ENCODE data around the gene PLEKHB1. TPM values are rescaled to one million over a fixed set of nuclear protein-coding genes. Genes with fewer than 3 reads are reported as not detected.
A peak's percentile ranks its signal among the peaks of the same experiment; 100 is the strongest.

PLEKHB1 gene
- 5.5 TPM for total RNA-seq (ENCODE audit: insufficient read depth, low replicate concordance)

- DNase-seq (ENCODE audit: low spot score) = peak; percentile 40
Measured at GRCh38 chr11:73645972-73646631, at the start of gene PLEKHB1. Gene PLEKHB1 (plus strand): TSS chr11:73646581. CDS start chr11:73646609, 28 bp downstream.

GRCh38 chr11:73597336-73597955 is 48.9 kb upstream of the PLEKHB1 start:
- peak; percentile 15 for DNase-seq (ENCODE audit: low spot score)

GRCh38 chr11:73597956-73598718 is 48.2 kb upstream of the PLEKHB1 start, which contains the start of gene FAM168A:
Gene FAM168A (minus strand): TSS chr11:73598112. CDS start chr11:73468474, 129,638 bp downstream.
- DNase-seq (ENCODE audit: low spot score) = peak; percentile 100

GRCh38 chr11:73598719-73599379 is 47.5 kb upstream of the PLEKHB1 start:
- DNase-seq (ENCODE audit: low spot score) = no peak

GRCh38 chr11:73612601-73613140 is 33.7 kb upstream of the PLEKHB1 start:
- no peak for DNase-seq (ENCODE audit: low spot score)

GRCh38 chr11:73614591-73614990 is 31.8 kb upstream of the PLEKHB1 start:
- DNase-seq (ENCODE audit: low spot score) = no peak

- no peak for DNase-seq (ENCODE audit: low spot score)
Measured at GRCh38 chr11:73622926-73623593, 23.3 kb upstream of the PLEKHB1 start.

GRCh38 chr11:73623686-73624085 is 22.7 kb upstream of the PLEKHB1 start:
- peak; percentile 35 for DNase-seq (ENCODE audit: low spot score)

- DNase-seq (ENCODE audit: low spot score) = peak; percentile 76
Measured at GRCh38 chr11:73625696-73626318, 20.6 kb upstream of the PLEKHB1 start.

GRCh38 chr11:73629907-73630306 is 16.5 kb upstream of the PLEKHB1 start:
- no peak for DNase-seq (ENCODE audit: low spot score)

GRCh38 chr11:73632996-73633395 is 13.4 kb upstream of the PLEKHB1 start:
- no peak for DNase-seq (ENCODE audit: low spot score)

GRCh38 chr11:73633999-73634398 is 12.4 kb upstream of the PLEKHB1 start:
- no peak for DNase-seq (ENCODE audit: low spot score)

- DNase-seq (ENCODE audit: low spot score) = no peak
Measured at GRCh38 chr11:73635721-73636120, 10.7 kb upstream of the PLEKHB1 start.

- no peak for DNase-seq (ENCODE audit: low spot score)
Measured at GRCh38 chr11:73636249-73636648, 10.1 kb upstream of the PLEKHB1 start.

- no peak for DNase-seq (ENCODE audit: low spot score)
Measured at GRCh38 chr11:73637012-73637411, 9.4 kb upstream of the PLEKHB1 start.

GRCh38 chr11:73640592-73640991 is 5.8 kb upstream of the PLEKHB1 start:
- no peak for DNase-seq (ENCODE audit: low spot score)

- DNase-seq (ENCODE audit: low spot score) = no peak
Measured at GRCh38 chr11:73641668-73642067, 4.7 kb upstream of the PLEKHB1 start.

- DNase-seq (ENCODE audit: low spot score) = no peak
Measured at GRCh38 chr11:73645121-73645969, 1.0 kb upstream of the PLEKHB1 start.

- DNase-seq (ENCODE audit: low spot score) = peak; percentile 86
Measured at GRCh38 chr11:73647459-73648100, 1.2 kb downstream of the PLEKHB1 start.

Data from umbilical cord (tissue), 2 donors.